ENCODE data around the gene PI4KA.
"Not testable (repeated sequence)": the region's sequence is repeated elsewhere in the genome, so short reads cannot be mapped to it uniquely, and the experiment has no call there.

PI4KA gene

GRCh38 chr22:20700347-20700746, 158.3 kb downstream of the PI4KA start:
- not testable (repeated sequence) for H3K27me3 ChIP-seq (ENCODE audit: insufficient read depth, low read depth)

GRCh38 chr22:20699856-20700255, 158.8 kb downstream of the PI4KA start:
- peaks cover 11% of the 10 kb centered on the region for H3K4me1 ChIP-seq (ENCODE audit: low read depth, poor library complexity, severe bottlenecking)
- H3K27ac ChIP-seq; H3K9ac ChIP-seq; H4K20me1 ChIP-seq (ENCODE audit: insufficient read depth); H2AFZ ChIP-seq (ENCODE audit: low read depth); H3K4me3 ChIP-seq (IDR thresholded peaks at IDR 0.05; ENCODE audit: insufficient read depth, low read depth, low read length); H3K36me3 ChIP-seq (ENCODE audit: insufficient read depth); H3K27me3 ChIP-seq (ENCODE audit: insufficient read depth, low read depth); H3K79me2 ChIP-seq (ENCODE audit: insufficient read depth, low read depth); H3K4me2 ChIP-seq: not testable (repeated sequence)

More at GRCh38 chr22:20700347-20700746, 158.3 kb downstream of the PI4KA start:
- H4K20me1 ChIP-seq (ENCODE audit: insufficient read depth); H3K4me3 ChIP-seq (IDR thresholded peaks at IDR 0.05; ENCODE audit: insufficient read depth, low read depth, low read length); H3K4me2 ChIP-seq; H3K27ac ChIP-seq; H3K9ac ChIP-seq; H2AFZ ChIP-seq (ENCODE audit: low read depth); H3K79me2 ChIP-seq (ENCODE audit: insufficient read depth, low read depth); H3K36me3 ChIP-seq (ENCODE audit: insufficient read depth): not testable (repeated sequence)
- peaks cover 11% of the 10 kb centered on the region for H3K4me1 ChIP-seq (ENCODE audit: low read depth, poor library complexity, severe bottlenecking)

- not testable (repeated sequence) for H3K27me3 ChIP-seq (ENCODE audit: insufficient read depth, low read depth); H3K36me3 ChIP-seq (ENCODE audit: insufficient read depth); H3K27ac ChIP-seq; H4K20me1 ChIP-seq (ENCODE audit: insufficient read depth); H3K79me2 ChIP-seq (ENCODE audit: insufficient read depth, low read depth); H3K4me2 ChIP-seq; H3K9ac ChIP-seq; H3K4me3 ChIP-seq (IDR thresholded peaks at IDR 0.05; ENCODE audit: insufficient read depth, low read depth, low read length)
- TF ChIP-seq CTCF (conservative IDR thresholded peaks at IDR 0.05; ENCODE audit: low read depth, low read length), result peak; percentile 54
- H3K4me1 ChIP-seq (ENCODE audit: low read depth, poor library complexity, severe bottlenecking), result peaks cover 11% of the 10 kb centered on the region
- peak overlapping the region; percentile 22; the same call in 1 of the 2 replicates for H2AFZ ChIP-seq (ENCODE audit: low read depth)
Observed at GRCh38 chr22:20697481-20698113, 161.0 kb downstream of the PI4KA start.

GRCh38 chr22:20696056-20696455, 162.6 kb downstream of the PI4KA start:
- H3K27ac ChIP-seq; H3K4me1 ChIP-seq (ENCODE audit: low read depth, poor library complexity, severe bottlenecking); H3K9ac ChIP-seq; H4K20me1 ChIP-seq (ENCODE audit: insufficient read depth); H3K36me3 ChIP-seq (ENCODE audit: insufficient read depth); H2AFZ ChIP-seq (ENCODE audit: low read depth); H3K27me3 ChIP-seq (ENCODE audit: insufficient read depth, low read depth); H3K4me3 ChIP-seq (IDR thresholded peaks at IDR 0.05; ENCODE audit: insufficient read depth, low read depth, low read length); H3K79me2 ChIP-seq (ENCODE audit: insufficient read depth, low read depth); H3K4me2 ChIP-seq: not testable (repeated sequence)

- not testable (repeated sequence) for H3K79me2 ChIP-seq (ENCODE audit: insufficient read depth, low read depth); H3K4me1 ChIP-seq (ENCODE audit: low read depth, poor library complexity, severe bottlenecking); H4K20me1 ChIP-seq (ENCODE audit: insufficient read depth); H3K27me3 ChIP-seq (ENCODE audit: insufficient read depth, low read depth); H2AFZ ChIP-seq (ENCODE audit: low read depth); H3K4me3 ChIP-seq (IDR thresholded peaks at IDR 0.05; ENCODE audit: insufficient read depth, low read depth, low read length); H3K36me3 ChIP-seq (ENCODE audit: insufficient read depth); H3K27ac ChIP-seq; H3K4me2 ChIP-seq; H3K9ac ChIP-seq
Observed at GRCh38 chr22:20695205-20695604, 163.4 kb downstream of the PI4KA start.

- not testable (repeated sequence) for H3K27me3 ChIP-seq (ENCODE audit: insufficient read depth, low read depth)
Observed at GRCh38 chr22:20694256-20694655, 164.4 kb downstream of the PI4KA start.

GRCh38 chr22:20692926-20693325, 165.7 kb downstream of the PI4KA start:
- not testable (repeated sequence) for H2AFZ ChIP-seq (ENCODE audit: low read depth); H3K4me3 ChIP-seq (IDR thresholded peaks at IDR 0.05; ENCODE audit: insufficient read depth, low read depth, low read length); H3K4me1 ChIP-seq (ENCODE audit: low read depth, poor library complexity, severe bottlenecking); H3K4me2 ChIP-seq; H3K27me3 ChIP-seq (ENCODE audit: insufficient read depth, low read depth); H3K9ac ChIP-seq; H4K20me1 ChIP-seq (ENCODE audit: insufficient read depth); H3K79me2 ChIP-seq (ENCODE audit: insufficient read depth, low read depth); H3K27ac ChIP-seq; H3K36me3 ChIP-seq (ENCODE audit: insufficient read depth)

More at GRCh38 chr22:20694256-20694655, 164.4 kb downstream of the PI4KA start:
- H4K20me1 ChIP-seq (ENCODE audit: insufficient read depth); H3K4me2 ChIP-seq; H3K27ac ChIP-seq; H3K36me3 ChIP-seq (ENCODE audit: insufficient read depth); H3K4me1 ChIP-seq (ENCODE audit: low read depth, poor library complexity, severe bottlenecking); H2AFZ ChIP-seq (ENCODE audit: low read depth); H3K79me2 ChIP-seq (ENCODE audit: insufficient read depth, low read depth); H3K9ac ChIP-seq; H3K4me3 ChIP-seq (IDR thresholded peaks at IDR 0.05; ENCODE audit: insufficient read depth, low read depth, low read length): not testable (repeated sequence)

- not testable (repeated sequence) for H3K36me3 ChIP-seq (ENCODE audit: insufficient read depth); H3K79me2 ChIP-seq (ENCODE audit: insufficient read depth, low read depth); H4K20me1 ChIP-seq (ENCODE audit: insufficient read depth); H3K9ac ChIP-seq; H3K27me3 ChIP-seq (ENCODE audit: insufficient read depth, low read depth); H2AFZ ChIP-seq (ENCODE audit: low read depth); H3K4me3 ChIP-seq (IDR thresholded peaks at IDR 0.05; ENCODE audit: insufficient read depth, low read depth, low read length); H3K4me1 ChIP-seq (ENCODE audit: low read depth, poor library complexity, severe bottlenecking); H3K4me2 ChIP-seq; H3K27ac ChIP-seq
Observed at GRCh38 chr22:20690586-20691317, 167.9 kb downstream of the PI4KA start.

GRCh38 chr22:20687356-20688172, 171.0 kb downstream of the PI4KA start:
- not testable (repeated sequence) for H2AFZ ChIP-seq (ENCODE audit: low read depth); H3K27ac ChIP-seq; H3K79me2 ChIP-seq (ENCODE audit: insufficient read depth, low read depth); H3K36me3 ChIP-seq (ENCODE audit: insufficient read depth); H3K27me3 ChIP-seq (ENCODE audit: insufficient read depth, low read depth); H3K4me3 ChIP-seq (IDR thresholded peaks at IDR 0.05; ENCODE audit: insufficient read depth, low read depth, low read length); H3K9ac ChIP-seq; H3K4me1 ChIP-seq (ENCODE audit: low read depth, poor library complexity, severe bottlenecking); H3K4me2 ChIP-seq; H4K20me1 ChIP-seq (ENCODE audit: insufficient read depth)

Data from KMS-11 (cell line).